HUES48 (cell line): ENCODE data around the gene TMEM213.

Source experiments
- H3K27ac ChIP-seq: one replicate; pipeline ENCODE4 v1.7.0; 2013; ENCODE audit warnings: low read depth, low read length, inconsistent platforms
- H3K27me3 ChIP-seq: 2 replicates; pipeline ENCODE4 v1.6.1; 2013; ENCODE audit warnings: mild to moderate bottlenecking, low read length; ENCODE audit not compliant: control insufficient read depth, insufficient read depth
- H3K36me3 ChIP-seq: 2 replicates; pipeline ENCODE4 v1.6.1; 2013; ENCODE audit warnings: low read length; ENCODE audit not compliant: control insufficient read depth, insufficient read depth
- H3K4me1 ChIP-seq: 2 replicates; pipeline ENCODE4 v1.6.1; 2013; ENCODE audit warnings: mild to moderate bottlenecking, low read length; ENCODE audit not compliant: control insufficient read depth, insufficient read depth
- H3K4me3 ChIP-seq: 2 replicates; pipeline ENCODE4 v1.5.1; 2013; ENCODE audit warnings: mild to moderate bottlenecking, low read depth, low read length
- H3K9ac ChIP-seq: 2 replicates; pipeline ENCODE4 v1.6.1; 2013; ENCODE audit warnings: mild to moderate bottlenecking, low read depth, low read length, moderate library complexity
- H3K9me3 ChIP-seq: 2 replicates; pipeline ENCODE4 v1.6.1; 2013; ENCODE audit warnings: low read length; ENCODE audit not compliant: control insufficient read depth, insufficient read depth

The TMEM213 gene

GRCh38 chr7:138797715-138798320, at the start of gene TMEM213, which contains the start of gene ATP6V0A4:
TMEM213 (plus strand) TSS chr7:138797994; CDS start chr7:138798105, 111 bp downstream.
ATP6V0A4 (minus strand) TSS chr7:138798196; CDS start chr7:138771247, 26,949 bp downstream.
- Histone ChIP-seq H3K4me1 (peaks cover 21% of the 10 kb centered on the region), H3K9ac (no peak within 1 kb of the TSS), H3K36me3 (no peaks in the 10 kb centered on the region), H3K27ac (peak within 1 kb of the TSS; percentile 8), H3K9me3 (no peaks in the 10 kb centered on the region), H3K27me3 (peaks cover 8% of the 10 kb centered on the region; the same call in 1 of the 2 replicates), H3K4me3 (peak within 1 kb of the TSS; percentile 3; the same call in 1 of the 2 replicates)

- peaks cover 14% of the 10 kb centered on the region for H3K4me1 ChIP-seq
- no peak overlapping the region for H3K27ac ChIP-seq
- H3K9me3 ChIP-seq: no peaks in the 10 kb centered on the region
- no peaks in the 10 kb centered on the region for H3K36me3 ChIP-seq
- no peak overlapping the region for H3K4me3 ChIP-seq
- no peak overlapping the region for H3K9ac ChIP-seq
- no peaks in the 10 kb centered on the region for H3K27me3 ChIP-seq
Observed at GRCh38 chr7:138748666-138749065, 49.1 kb upstream of the TMEM213 start.

GRCh38 chr7:138749960-138750359, 47.8 kb upstream of the TMEM213 start:
- H3K9ac ChIP-seq: no peak overlapping the region

GRCh38 chr7:138750473-138750872, 47.3 kb upstream of the TMEM213 start:
- H3K27ac ChIP-seq: no peak overlapping the region
- no peaks in the 10 kb centered on the region for H3K27me3 ChIP-seq

More at GRCh38 chr7:138749960-138750359, 47.8 kb upstream of the TMEM213 start:
- Histone ChIP-seq H3K27ac (no peak overlapping the region), H3K4me1 (peaks cover 16% of the 10 kb centered on the region), H3K36me3 (no peaks in the 10 kb centered on the region), H3K27me3 (no peaks in the 10 kb centered on the region), H3K4me3 (no peak overlapping the region), H3K9me3 (no peaks in the 10 kb centered on the region)

GRCh38 chr7:138750901-138751464, 46.8 kb upstream of the TMEM213 start:
- H3K9ac ChIP-seq: no peak overlapping the region
- H3K9me3 ChIP-seq: no peaks in the 10 kb centered on the region
- H3K27ac ChIP-seq: no peak overlapping the region
- no peaks in the 10 kb centered on the region for H3K27me3 ChIP-seq
- no peak overlapping the region for H3K4me3 ChIP-seq
- no peaks in the 10 kb centered on the region for H3K36me3 ChIP-seq
- peaks cover 26% of the 10 kb centered on the region for H3K4me1 ChIP-seq

More at GRCh38 chr7:138750473-138750872, 47.3 kb upstream of the TMEM213 start:
- Histone ChIP-seq H3K9ac (no peak overlapping the region), H3K4me3 (no peak overlapping the region), H3K4me1 (peaks cover 21% of the 10 kb centered on the region), H3K36me3 (no peaks in the 10 kb centered on the region), H3K9me3 (no peaks in the 10 kb centered on the region)

GRCh38 chr7:138752518-138753149, 45.2 kb upstream of the TMEM213 start:
- H3K9ac ChIP-seq: no peak overlapping the region
- no peak overlapping the region for H3K4me3 ChIP-seq
- H3K27ac ChIP-seq: no peak overlapping the region
- H3K4me1 ChIP-seq: peaks cover 30% of the 10 kb centered on the region
- H3K36me3 ChIP-seq: no peaks in the 10 kb centered on the region
- no peaks in the 10 kb centered on the region for H3K9me3 ChIP-seq
- H3K27me3 ChIP-seq: no peaks in the 10 kb centered on the region

- Histone ChIP-seq H3K4me1 (peaks cover 30% of the 10 kb centered on the region), H3K27ac (no peak overlapping the region), H3K36me3 (no peaks in the 10 kb centered on the region), H3K4me3 (no peak overlapping the region), H3K27me3 (no peaks in the 10 kb centered on the region), H3K9ac (no peak overlapping the region), H3K9me3 (no peaks in the 10 kb centered on the region)
Observed at GRCh38 chr7:138753150-138753518, 44.7 kb upstream of the TMEM213 start.

GRCh38 chr7:138753610-138754009, 44.2 kb upstream of the TMEM213 start:
- H3K27ac ChIP-seq: no peak overlapping the region
- no peaks in the 10 kb centered on the region for H3K9me3 ChIP-seq
- H3K4me1 ChIP-seq: peaks cover 30% of the 10 kb centered on the region
- no peaks in the 10 kb centered on the region for H3K36me3 ChIP-seq
- no peak overlapping the region for H3K4me3 ChIP-seq
- no peak overlapping the region for H3K9ac ChIP-seq
- no peaks in the 10 kb centered on the region for H3K27me3 ChIP-seq

GRCh38 chr7:138755331-138755747, 42.5 kb upstream of the TMEM213 start:
- Histone ChIP-seq H3K27me3 (no peaks in the 10 kb centered on the region), H3K4me3 (no peak overlapping the region), H3K9me3 (no peaks in the 10 kb centered on the region), H3K4me1 (peaks cover 30% of the 10 kb centered on the region), H3K27ac (peak overlapping the region; percentile 21), H3K36me3 (no peaks in the 10 kb centered on the region), H3K9ac (no peak overlapping the region)

GRCh38 chr7:138755842-138756590, 41.8 kb upstream of the TMEM213 start:
- no peaks in the 10 kb centered on the region for H3K36me3 ChIP-seq
- H3K4me1 ChIP-seq: peaks cover 30% of the 10 kb centered on the region
- no peaks in the 10 kb centered on the region for H3K27me3 ChIP-seq
- H3K9me3 ChIP-seq: no peaks in the 10 kb centered on the region
- H3K9ac ChIP-seq: no peak overlapping the region
- H3K4me3 ChIP-seq: no peak overlapping the region
- peak overlapping the region; percentile 11 for H3K27ac ChIP-seq
